GM12878 (cell line): Measurements from ENCODE around the gene C10orf105. TPM values are rescaled to one million over a fixed set of nuclear protein-coding genes. Genes with fewer than 3 reads are reported as not detected.

ENCODE experiments used
- ATAC-seq: fragments of 200-7000 bp; cut with Tn5 transposase; 3 replicates; pipeline ENCODE4 v1.9.1; 2020; ENCODE audit warnings: mild to moderate bottlenecking, moderate library complexity
- BruUV-seq: library from RNA; stranded (reverse); fragments of 400-500 nt; replicated peaks from 2 replicates; lab custom pipeline; 2021; lab: Mats Ljungman, UMichigan
- CTCF ChIA-PET: fragments of 300-600 bp; sonication (Branson Sonifier 250); formaldehyde crosslinking; extraction: SDS; loops from one replicate; lab custom pipeline; 2021; ENCODE audit warnings: inconsistent platforms; lab: Yijun Ruan, JAX
- POLR2A ChIA-PET: fragments of 350-600 bp; formaldehyde crosslinking; extraction: SDS; loops from one replicate; lab custom pipeline; 2021; ENCODE audit warnings: inconsistent platforms; lab: Charles Lee
- RAD21 ChIA-PET: fragments of 300-600 bp; sonication (Branson Sonifier 250); formaldehyde crosslinking; loops from one replicate; lab custom pipeline; 2023; ENCODE audit warnings: antibody characterized with exemption; ENCODE audit not compliant: unreplicated experiment; lab: Charles Lee
- SMC1A ChIA-PET: fragments of 300-600 bp; sonication (Branson Sonifier 250); formaldehyde crosslinking; loops from one replicate; lab custom pipeline; 2023; ENCODE audit not compliant: unreplicated experiment, uncharacterized antibody; lab: Charles Lee
- DNase-seq: peaks from one replicate; pipeline ENCODE4 v3.0.0-alpha.2; 2011; ENCODE audit warnings: low read depth, low spot score
- FAIRE-seq: peaks from 3 replicates; lab custom pipeline; 2011; peaks lifted over from hg19 to GRCh38; lab: Jason Lieb, UNC
- H2AFZ ChIP-seq: 2 replicates; pipeline ENCODE4 v1.6.0; 2011; ENCODE audit warnings: low read depth, low read length, control low read depth; ENCODE audit not compliant: control insufficient read depth
- H3K27ac ChIP-seq: 2 replicates; pipeline ENCODE4 v1.5.1; 2011; ENCODE audit warnings: control low read depth; ENCODE audit not compliant: control insufficient read depth, insufficient read depth
- H3K27me3 ChIP-seq, 2 experiments: replicated peaks in 1 of 2; 2 replicates each; pipeline versions ENCODE4 v1.6.0 to v1.6.1; 2011; ENCODE audit warnings: low read length in 1 of 2; ENCODE audit not compliant: control insufficient read depth in 2 of 2, insufficient read depth in 2 of 2
- H3K36me3 ChIP-seq, 2 experiments: 2 replicates each; pipeline ENCODE4 v1.5.1; 2011; ENCODE audit warnings: low read length in 1 of 2; ENCODE audit not compliant: control insufficient read depth in 2 of 2, insufficient read depth in 2 of 2
- H3K4me1 ChIP-seq: 2 replicates; pipeline ENCODE4 v1.6.1; 2011; ENCODE audit warnings: mild to moderate bottlenecking, low read length, moderate library complexity, mixed read lengths; ENCODE audit not compliant: control insufficient read depth, insufficient read depth
- H3K4me2 ChIP-seq: 2 replicates; pipeline ENCODE4 v1.6.0; 2011; ENCODE audit warnings: control low read depth; ENCODE audit not compliant: control insufficient read depth, insufficient read depth
- H3K4me3 ChIP-seq: fragments of 200-600 bp; sonication (generic); 2 replicates; pipeline ENCODE4 v1.5.1; 2016
- H3K79me2 ChIP-seq: 2 replicates; pipeline ENCODE4 v1.6.0; 2011; ENCODE audit warnings: low read length; ENCODE audit not compliant: control insufficient read depth, insufficient read depth
- H3K9ac ChIP-seq: 2 replicates; pipeline ENCODE4 v1.8.0; 2011; ENCODE audit warnings: low read length, control low read depth, mixed read lengths; ENCODE audit not compliant: control insufficient read depth, insufficient read depth
- H3K9me3 ChIP-seq: replicated peaks from 3 replicates; pipeline ENCODE4 v1.5.1; 2011; ENCODE audit warnings: mild to moderate bottlenecking, low read length; ENCODE audit not compliant: control insufficient read depth, insufficient read depth
- H4K20me1 ChIP-seq: 2 replicates; pipeline ENCODE4 v1.6.0; 2011; ENCODE audit not compliant: control insufficient read depth, insufficient read depth
- BCL11A ChIP-seq: IDR thresholded peaks from 2 replicates; pipeline ENCODE4 v1.6.1; 2011; ENCODE audit warnings: low read depth, low read length
- EP300 ChIP-seq, 2 experiments: fragments of 150-350 bp in 1 of 2; IDR thresholded peaks; 2 replicates each; pipeline ENCODE4 v1.6.1; 2011 to 2012; ENCODE audit warnings: low read depth in 2 of 2, low read length in 2 of 2, borderline replicate concordance in 1 of 2, improper control_type of control experiment in 1 of 2, inconsistent platforms in 1 of 2; ENCODE audit not compliant: control insufficient read depth in 1 of 2
- HCFC1 ChIP-seq: fragments of 150-350 bp; IDR thresholded peaks from 2 replicates; pipeline ENCODE4 v1.6.1; 2014; ENCODE audit warnings: low read length
- MEF2B ChIP-seq: fragments of 450-650 bp; IDR thresholded peaks from 2 replicates; pipeline ENCODE4 v1.6.1; 2018; ENCODE audit warnings: mild to moderate bottlenecking, moderate library complexity; ENCODE audit not compliant: partially characterized antibody, poor library complexity, severe bottlenecking
- ZNF622 ChIP-seq: fragments of 450-650 bp; IDR thresholded peaks from 2 replicates; pipeline ENCODE4 v1.6.1; 2017; ENCODE audit warnings: mild to moderate bottlenecking, inconsistent platforms
- WGBS: methylation state at CpG from one replicate; pipeline ENCODE4 v1.1.6; 2016; ENCODE audit warnings: low lambda C conversion rate; ENCODE audit not compliant: insufficient replicate concordance, insufficient coverage; ENCODE audit errors: missing lambda C conversion rate; 5-methylcytosine and 5-hydroxymethylcytosine counted together
- in situ Hi-C: fragments of 300-500 bp; cut with MboI; formaldehyde crosslinking; loops from 9 replicates; pipeline ENCODE4 v1.14.3; 2018; ENCODE audit warnings: mixed read lengths
- intact Hi-C: fragments of 100-400 bp; cut with micrococcal nuclease; formaldehyde crosslinking; loops from one replicate; pipeline ENCODE4 v1.14.2; 2022; ENCODE audit not compliant: unreplicated experiment
- polyA plus RNA-seq, 11 experiments: library from polyadenylated mRNA; depleted of rRNA in 4 of 11; unstranded in 6 of 11; stranded (reverse) in 5 of 11; fragments of >200 nt; fragmentation: Nextera tagmentation in 4 of 11; fragmentation: Illumina TruSeq in 1 of 11; extraction: Ambion mirVana in 4 of 11; extraction: Trizol in 1 of 11; gene quantifications; 1 replicate in 1 of 11; 2 replicates in 10 of 11; pipeline versions ENCODE4 v1.2.1 to v1.2.3, GENCODE V29; 2011 to 2016; ENCODE audit warnings: inconsistent platforms in 2 of 11, missing spikeins in 2 of 11, low read depth in 1 of 11
- total RNA-seq, 4 experiments: library from RNA; depleted of rRNA in 3 of 4; stranded (reverse); fragments of >200 nt in 3 of 4; fragmentation: Illumina TruSeq in 1 of 4; extraction: Trizol in 1 of 4; gene quantifications; 2 replicates each; pipeline versions ENCODE4 v1.2.1 to v1.2.3, GENCODE V29; 2013 to 2021

Gene C10orf105
- total and polyA plus RNA-seq, 10 of the 15 experiments (the other 5 are each of a cell fraction or from before 2014, with no cell fraction given): 0.04 to 0.06 (median 0.05) TPM; not detected in 7

GRCh38 chr10:71710519-71710918 lies 9.1 kb downstream of the C10orf105 start (continued):
- no peak for TF ChIP-seq BCL11A
- TF ChIP-seq ZNF622: no peak

GRCh38 chr10:71708897-71709882 lies 10.4 kb downstream of the C10orf105 start:
- Histone ChIP-seq H3K27ac (no peak overlapping the region), H3K79me2 (no peaks in the 10 kb centered on the region), H4K20me1 (no peaks in the 10 kb centered on the region), H3K4me3 (no peak overlapping the region), H3K4me2 (no peak overlapping the region), H2AFZ (no peak overlapping the region), H3K36me3 (no peaks in the 10 kb centered on the region), H3K9me3 (no peaks in the 10 kb centered on the region), H3K27me3 (no peaks in the 10 kb centered on the region), H3K4me1 (peaks cover 17% of the 10 kb centered on the region), H3K9ac (no peak overlapping the region)
- ATAC-seq (peak; percentile 39; the same call in 2 of the 3 replicates), FAIRE-seq (no peak), DNase-seq (no peak)
- in situ Hi-C loops: loop anchor here (10.0 kb wide), 1 partner anchor 324 kb away; no protein-coding TSS in a partner anchor
- POLR2A ChIA-PET: interaction anchor here (1.0 kb wide), 1 partner anchor 104 kb away, joined by 3 read pairs; no protein-coding TSS in a partner anchor
- SMC1A ChIA-PET: interaction anchor here (0.6 to 4.3 kb wide), 22 partner anchors 11 to 396 kb away, joined by 3 to 51 read pairs (median 4); partner anchors contain the start of genes SLC29A3 and VSIR
- no TSS peak for BruUV-seq
- RAD21 ChIA-PET: interaction anchor here (0.6 to 3.1 kb wide), 26 partner anchors 11 to 400 kb away, joined by 3 to 32 read pairs (median 4); partner anchors contain the start of gene SLC29A3
- 44% methylated on average over 28 of the region's 28 CpGs for WGBS
- intact Hi-C loops: loop anchor here (2.0 to 5.0 kb wide), 4 partner anchors 103 to 390 kb away; partner anchors contain the start of gene SLC29A3
- CTCF ChIA-PET: interaction anchor here (0.6 to 6.3 kb wide), 44 partner anchors 10 to 402 kb away, joined by 3 to 116 read pairs (median 5); partner anchors contain the start of genes C10orf105, SLC29A3 and VSIR
- TF ChIP-seq MEF2B (peak; percentile 55), HCFC1 (no peak), EP300 (IDR thresholded peaks at IDR 0.05; ENCODE audit: borderline replicate concordance in 1 of 2, control insufficient read depth in 1 of 2, low read depth in 2 of 2, low read length in 2 of 2) (no peak)
